ENCODE data around the gene FASN. TPM values are rescaled to one million over a fixed set of nuclear protein-coding genes. Genes with fewer than 3 reads are reported as not detected.

FASN gene
- total and polyA plus RNA-seq, 7 experiments from 2014 or later, result 0.96 to 168 (median 26.7) TPM

DNA sequence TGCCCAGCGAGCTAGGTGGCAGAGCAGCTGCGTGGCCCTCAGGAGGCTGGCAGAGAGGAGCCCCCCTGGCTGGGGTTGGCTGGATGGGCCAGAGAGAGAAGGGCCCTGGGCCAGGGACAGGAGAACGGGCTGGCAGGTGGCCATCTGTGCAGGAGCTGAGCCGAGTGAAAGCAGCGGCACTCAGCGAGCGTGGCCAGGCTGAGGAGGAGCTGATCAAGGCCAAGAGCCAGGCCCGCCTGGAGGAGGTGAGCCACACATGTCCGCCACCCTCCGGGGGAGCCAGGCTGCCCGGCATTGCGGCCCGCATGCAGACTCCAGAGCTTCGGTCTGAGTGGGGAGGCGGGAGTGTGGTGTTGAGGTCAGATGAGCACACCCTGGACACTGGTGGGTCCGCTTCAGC, 68.6 kb downstream of the FASN start:
- no peak overlapping the region for H3K27ac ChIP-seq (ENCODE audit: low read depth, low read length)
- no peak overlapping the region for H3K4me3 ChIP-seq (ENCODE audit: low read length)
- Mint-ChIP-seq H3K27ac (peak overlapping the region in 2 of 9 donors; percentile 12 to 29), H3K4me3 (peak overlapping the region in 8 of 10 donors; percentile 25 to 86 (median 54)), H3K9me3 (peaks cover 0 to 2% (median 0%) of the 10 kb centered on the region in 11 donors), H3K4me1 (peaks cover 0 to 9% (median 8%) of the 10 kb centered on the region in 7 donors), H3K27me3 (no peaks in the 10 kb centered on the region), H3K36me3 (peaks cover 0 to 6% (median 0%) of the 10 kb centered on the region in 5 donors)
- peaks cover 0 to 6% (median 0%) of the 10 kb centered on the region in 3 experiments for H3K36me3 ChIP-seq (ENCODE audit: control insufficient read depth in 2 of 3, insufficient read depth in 3 of 3, low read length in 3 of 3)
- H3K9me3 ChIP-seq (ENCODE audit: control insufficient read depth in 2 of 3, low read length in 3 of 3), result no peaks in the 10 kb centered on the region
- ChIA-PET POLR2A (interaction anchor here (1.3 to 5.8 kb wide), 3 partner anchors 77 to 124 kb away, joined by 3 to 29 read pairs (median 5); no protein-coding TSS in a partner anchor), CTCF (interaction anchor here (0.5 to 4.5 kb wide), 8 partner anchors 8 to 172 kb away, joined by 3 to 27 read pairs (median 8); partner anchors contain the start of gene DCXR)
- ATAC-seq (no peak), DNase-seq (no peak)
- H3K4me1 ChIP-seq (ENCODE audit: control insufficient read depth in 2 of 2, insufficient read depth in 2 of 2, low read length in 2 of 2), result peaks cover 7 to 10% of the 10 kb centered on the region in 2 donors
- no peaks in the 10 kb centered on the region for H3K27me3 ChIP-seq (ENCODE audit: control insufficient read depth in 2 of 2, insufficient read depth in 2 of 2, low read length in 2 of 2)
- intact Hi-C loops (cut with micrococcal nuclease), result no loop called here

DNA sequence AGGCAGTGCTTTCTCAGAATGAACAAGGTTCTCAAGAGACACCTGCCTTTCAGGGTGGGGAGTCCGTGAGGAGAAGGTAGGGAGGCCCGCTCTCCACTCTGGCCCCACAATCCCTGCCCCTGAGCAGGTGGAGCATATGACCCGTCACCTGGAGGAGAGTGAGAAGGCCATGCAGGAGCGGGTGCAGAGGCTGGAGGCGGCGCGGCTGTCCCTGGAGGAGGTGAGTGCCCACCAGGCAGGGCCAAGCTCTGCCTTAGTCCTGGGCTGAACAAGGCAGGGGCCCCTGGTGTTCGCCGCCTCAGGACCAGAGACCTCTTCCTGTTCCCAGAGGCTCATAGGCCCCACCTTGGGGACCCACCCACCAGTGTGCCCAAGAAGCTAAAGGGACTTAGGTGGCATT, 69.1 kb downstream of the FASN start:
- ATAC-seq (no peak), DNase-seq (no peak)
- Mint-ChIP-seq H3K27ac (no peak overlapping the region), H3K4me3 (peak overlapping the region in 4 of 10 donors; percentile 38 to 86 (median 62)), H3K36me3 (peaks cover 0 to 6% (median 0%) of the 10 kb centered on the region in 5 donors), H3K9me3 (peaks cover 0 to 2% (median 0%) of the 10 kb centered on the region in 11 donors), H3K4me1 (peaks cover 0 to 11% (median 11%) of the 10 kb centered on the region in 7 donors), H3K27me3 (no peaks in the 10 kb centered on the region)
- peaks cover 12 to 14% of the 10 kb centered on the region in 2 donors for H3K4me1 ChIP-seq (ENCODE audit: control insufficient read depth in 2 of 2, insufficient read depth in 2 of 2, low read length in 2 of 2)
- no peaks in the 10 kb centered on the region for H3K27me3 ChIP-seq (ENCODE audit: control insufficient read depth in 2 of 2, insufficient read depth in 2 of 2, low read length in 2 of 2)
- ChIA-PET POLR2A (interaction anchor here (1.3 to 5.8 kb wide), 3 partner anchors 70 to 125 kb away, joined by 3 to 29 read pairs (median 5); no protein-coding TSS in a partner anchor), CTCF (interaction anchor here (0.5 to 4.5 kb wide), 6 partner anchors 9 to 126 kb away, joined by 3 to 27 read pairs (median 8); partner anchors contain the start of gene DCXR)
- H3K9me3 ChIP-seq (ENCODE audit: control insufficient read depth in 2 of 3, low read length in 3 of 3), result no peaks in the 10 kb centered on the region
- no peak overlapping the region for H3K27ac ChIP-seq (ENCODE audit: low read depth, low read length)
- peaks cover 0 to 6% (median 0%) of the 10 kb centered on the region in 3 experiments for H3K36me3 ChIP-seq (ENCODE audit: control insufficient read depth in 2 of 3, insufficient read depth in 3 of 3, low read length in 3 of 3)
- intact Hi-C loops (cut with micrococcal nuclease), result no loop called here
- H3K4me3 ChIP-seq (ENCODE audit: low read length), result no peak overlapping the region

Other genes starting within 250 kb of the FASN start
- gene P4HB, start 237.7 kb downstream of the FASN start, total RNA-seq, result 100 to 1,000 TPM; 188 to 568 (median 304) TPM
- gene P4HB, start 237.7 kb downstream of the FASN start, polyA plus RNA-seq, result 100 to 1,000 TPM; 161 to 224 TPM
- gene ARHGDIA, start 226.9 kb downstream of the FASN start, total RNA-seq, result 100 to 1,000 TPM; 308 to 671 (median 465) TPM
- gene ARHGDIA, start 226.9 kb downstream of the FASN start, polyA plus RNA-seq, result 100 to 1,000 TPM in 1 of 2 donors, 10 to 100 TPM in 1; 66.5 to 140 TPM
- 100 to 1,000 TPM in 1 of 5 experiments, 10 to 100 TPM in 4; 38.3 to 159 (median 83.2) TPM for gene ALYREF, start 206.7 kb downstream of the FASN start, total RNA-seq
- 10 to 100 TPM; 28.5 to 31.5 TPM for gene ALYREF, start 206.7 kb downstream of the FASN start, polyA plus RNA-seq
- 100 to 1,000 TPM in 1 of 5 experiments, 10 to 100 TPM in 4; 30.8 to 106 (median 40.5) TPM for gene ANAPC11, start 206.5 kb downstream of the FASN start, total RNA-seq
- gene ANAPC11, start 206.5 kb downstream of the FASN start, polyA plus RNA-seq, result 100 to 1,000 TPM; 245 to 278 TPM
- gene NPB, start 196.0 kb downstream of the FASN start, total RNA-seq, result under 1 TPM in 4 of 5 experiments, not detected in 1; 0.29 to 0.59 (median 0.54) TPM
- under 1 TPM in 1 of 2 donors, not detected in 1; 0.20 TPM for gene NPB, start 196.0 kb downstream of the FASN start, polyA plus RNA-seq
- gene PCYT2, start 186.8 kb downstream of the FASN start, total RNA-seq, result 10 to 100 TPM; 17.5 to 43.6 (median 35.2) TPM
- 10 to 100 TPM; 22.4 to 27.0 TPM for gene PCYT2, start 186.8 kb downstream of the FASN start, polyA plus RNA-seq
- 10 to 100 TPM; 56.0 to 81.4 (median 69.7) TPM for gene SIRT7, start 180.1 kb downstream of the FASN start, total RNA-seq
- 10 to 100 TPM; 21.6 to 38.7 TPM for gene SIRT7, start 180.1 kb downstream of the FASN start, polyA plus RNA-seq
- 10 to 100 TPM; 12.9 to 28.1 (median 18.1) TPM for gene MAFG, start 170.5 kb downstream of the FASN start, total RNA-seq
- 1 to 10 TPM; 2.4 to 2.6 TPM for gene MAFG, start 170.5 kb downstream of the FASN start, polyA plus RNA-seq
- gene PYCR1, start 160.9 kb downstream of the FASN start, total RNA-seq, result 10 to 100 TPM in 1 of 5 experiments, 1 to 10 TPM in 4; 1.8 to 31.1 (median 2.3) TPM
- 1 to 10 TPM; 4.2 to 4.5 TPM for gene PYCR1, start 160.9 kb downstream of the FASN start, polyA plus RNA-seq
- gene MYADML2, start 151.0 kb downstream of the FASN start, total RNA-seq, result not detected
- not detected for gene MYADML2, start 151.0 kb downstream of the FASN start, polyA plus RNA-seq
- gene NOTUM, start 137.0 kb downstream of the FASN start, total RNA-seq, result under 1 TPM in 1 of 5 experiments, not detected in 4; 0.82 TPM
- under 1 TPM in 1 of 2 donors, not detected in 1; 0.35 TPM for gene NOTUM, start 137.0 kb downstream of the FASN start, polyA plus RNA-seq
- gene ASPSCR1, start 120.6 kb downstream of the FASN start, total RNA-seq, result 10 to 100 TPM; 36.4 to 46.7 (median 46.0) TPM
- 10 to 100 TPM; 24.2 to 36.6 TPM for gene ASPSCR1, start 120.6 kb downstream of the FASN start, polyA plus RNA-seq
- gene CENPX, start 75.4 kb downstream of the FASN start, total RNA-seq, result 10 to 100 TPM; 25.5 to 71.8 (median 31.8) TPM
- gene CENPX, start 75.4 kb downstream of the FASN start, polyA plus RNA-seq, result 10 to 100 TPM; 62.3 to 72.7 TPM
- gene LRRC45, start 74.9 kb downstream of the FASN start, total RNA-seq, result 10 to 100 TPM in 4 of 5 experiments, 1 to 10 TPM in 1; 9.2 to 39.1 (median 15.0) TPM
- 1 to 10 TPM; 4.1 to 6.3 TPM for gene LRRC45, start 74.9 kb downstream of the FASN start, polyA plus RNA-seq
- gene RAC3, start 66.6 kb downstream of the FASN start, total RNA-seq, result 1 to 10 TPM; 1.3 to 8.5 (median 2.1) TPM
- not detected for gene RAC3, start 66.6 kb downstream of the FASN start, polyA plus RNA-seq
- gene DCXR, start 60.5 kb downstream of the FASN start, total RNA-seq, result 100 to 1,000 TPM in 1 of 5 experiments, 10 to 100 TPM in 4; 63.0 to 130 (median 83.6) TPM
- gene DCXR, start 60.5 kb downstream of the FASN start, polyA plus RNA-seq, result 100 to 1,000 TPM; 164 to 228 TPM
- gene RFNG, start 46.4 kb downstream of the FASN start, total RNA-seq, result 10 to 100 TPM; 25.0 to 45.5 (median 31.5) TPM
- 1 to 10 TPM; 4.2 to 6.7 TPM for gene RFNG, start 46.4 kb downstream of the FASN start, polyA plus RNA-seq
- 10 to 100 TPM; 68.3 to 88.1 (median 71.7) TPM for gene GPS1, start 46.3 kb downstream of the FASN start, total RNA-seq
- gene GPS1, start 46.3 kb downstream of the FASN start, polyA plus RNA-seq, result 100 to 1,000 TPM; 105 to 124 TPM
- 100 to 1,000 TPM; 127 to 157 (median 147) TPM for gene DUS1L, start 32.4 kb downstream of the FASN start, total RNA-seq
- 100 to 1,000 TPM in 1 of 2 donors, 10 to 100 TPM in 1; 52.9 to 110 TPM for gene DUS1L, start 32.4 kb downstream of the FASN start, polyA plus RNA-seq
- gene CCDC57, start 114.6 kb upstream of the FASN start, total RNA-seq, result 100 to 1,000 TPM in 2 of 5 experiments, 10 to 100 TPM in 3; 75.7 to 127 (median 95.0) TPM
- gene CCDC57, start 114.6 kb upstream of the FASN start, polyA plus RNA-seq, result 10 to 100 TPM; 32.1 to 36.8 TPM
- 100 to 1,000 TPM in 2 of 5 experiments, 10 to 100 TPM in 3; 14.6 to 264 (median 67.0) TPM for gene SLC16A3, start 130.8 kb upstream of the FASN start, total RNA-seq
- gene SLC16A3, start 130.8 kb upstream of the FASN start, polyA plus RNA-seq, result 1 to 10 TPM; 1.4 to 1.9 TPM
- gene CSNK1D, start 175.5 kb upstream of the FASN start, total RNA-seq, result 100 to 1,000 TPM; 144 to 249 (median 176) TPM
- 10 to 100 TPM; 46.1 to 81.3 TPM for gene CSNK1D, start 175.5 kb upstream of the FASN start, polyA plus RNA-seq
- 100 to 1,000 TPM in 3 of 5 experiments, 10 to 100 TPM in 2; 61.9 to 390 (median 165) TPM for gene CD7, start 219.4 kb upstream of the FASN start, total RNA-seq
- 100 to 1,000 TPM; 169 to 183 TPM for gene CD7, start 219.4 kb upstream of the FASN start, polyA plus RNA-seq
- 10 to 100 TPM in 2 of 5 experiments, 1 to 10 TPM in 3; 2.3 to 32.4 (median 5.1) TPM for gene SECTM1, start 235.5 kb upstream of the FASN start, total RNA-seq
- 1 to 10 TPM; 1.5 to 3.2 TPM for gene SECTM1, start 235.5 kb upstream of the FASN start, polyA plus RNA-seq

Data from naive thymus-derived CD4-positive, alpha-beta T cell (primary cell).